ENCODE measurements around the gene GATB.
"Not testable (repeated sequence)": the region's sequence is repeated elsewhere in the genome, so short reads cannot be mapped to it uniquely, and the experiment has no call there.

GATB gene

GRCh38 chr4:151783867-151784266 lies 23.1 kb upstream of the GATB start:
- no peak for DNase-seq

- no peak for DNase-seq
These were observed 21.5 kb upstream of the GATB start for GRCh38 chr4:151782296-151782695.

GRCh38 chr4:151781026-151781425 lies 20.2 kb upstream of the GATB start:
- no peak for DNase-seq

- DNase-seq: no peak
These were observed 16.7 kb upstream of the GATB start for GRCh38 chr4:151777471-151777870.

GRCh38 chr4:151774324-151774723 lies 13.5 kb upstream of the GATB start:
- DNase-seq: no peak

- no peak for DNase-seq
These were observed 11.5 kb upstream of the GATB start for GRCh38 chr4:151772274-151772673.

- no peak for DNase-seq
These were observed 10.9 kb upstream of the GATB start for GRCh38 chr4:151771664-151772063.

- no peak for DNase-seq
These were observed 9.3 kb upstream of the GATB start for GRCh38 chr4:151770154-151770553.

- no peak for DNase-seq
These were observed 8.0 kb upstream of the GATB start for GRCh38 chr4:151768835-151769234.

GRCh38 chr4:151766691-151767090 lies 5.9 kb upstream of the GATB start:
- no peak for DNase-seq

- no peak for DNase-seq
These were observed 805 bp downstream of the GATB start for GRCh38 chr4:151760002-151760401.

GRCh38 chr4:151753056-151753455 lies 7.8 kb downstream of the GATB start:
- no peak for DNase-seq

- DNase-seq: no peak
These were observed 10.7 kb downstream of the GATB start for GRCh38 chr4:151750156-151750555.

- no peak for DNase-seq
These were observed 15.2 kb downstream of the GATB start for GRCh38 chr4:151745481-151746231.

GRCh38 chr4:151744614-151745013 lies 16.2 kb downstream of the GATB start:
- DNase-seq: no peak

GRCh38 chr4:151743894-151744293 lies 16.9 kb downstream of the GATB start:
- no peak for DNase-seq

GRCh38 chr4:151743128-151743854 lies 17.5 kb downstream of the GATB start:
- DNase-seq: no peak

GRCh38 chr4:151738720-151739517 lies 21.9 kb downstream of the GATB start:
- DNase-seq: no peak

- DNase-seq: not testable (repeated sequence)
These were observed 24.0 kb downstream of the GATB start for GRCh38 chr4:151736852-151737251.

GRCh38 chr4:151736361-151736760 lies 24.4 kb downstream of the GATB start:
- no peak for DNase-seq

GRCh38 chr4:151731670-151732069 lies 29.1 kb downstream of the GATB start:
- not testable (repeated sequence) for DNase-seq

- DNase-seq: no peak
These were observed 30.9 kb downstream of the GATB start for GRCh38 chr4:151729731-151730559.

- DNase-seq: no peak
These were observed 32.1 kb downstream of the GATB start for GRCh38 chr4:151728679-151729078.
